ENCODE results near the gene SP6.

DNA sequence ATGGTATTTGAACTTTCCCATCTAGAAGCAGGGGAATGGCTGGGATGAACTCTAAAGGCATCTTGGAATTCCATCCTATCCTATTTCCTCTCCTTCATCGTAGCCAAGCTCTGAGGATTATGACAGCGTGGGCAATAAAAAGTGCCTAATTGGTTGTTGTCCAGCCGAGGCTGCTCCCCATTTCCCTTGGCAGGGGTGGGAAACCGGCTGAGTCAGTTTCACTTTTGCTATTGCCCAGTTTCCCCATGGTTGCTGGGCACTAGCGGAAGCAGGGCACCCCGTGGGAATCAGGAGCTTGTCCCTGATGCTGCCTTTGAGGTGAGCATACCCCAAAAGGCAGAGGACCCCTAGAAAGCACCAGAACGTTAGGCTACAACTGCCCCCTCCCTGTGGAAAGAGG lies 31.3 kb upstream of the SP6 start:
- TF ChIP-seq, protein P1, sequence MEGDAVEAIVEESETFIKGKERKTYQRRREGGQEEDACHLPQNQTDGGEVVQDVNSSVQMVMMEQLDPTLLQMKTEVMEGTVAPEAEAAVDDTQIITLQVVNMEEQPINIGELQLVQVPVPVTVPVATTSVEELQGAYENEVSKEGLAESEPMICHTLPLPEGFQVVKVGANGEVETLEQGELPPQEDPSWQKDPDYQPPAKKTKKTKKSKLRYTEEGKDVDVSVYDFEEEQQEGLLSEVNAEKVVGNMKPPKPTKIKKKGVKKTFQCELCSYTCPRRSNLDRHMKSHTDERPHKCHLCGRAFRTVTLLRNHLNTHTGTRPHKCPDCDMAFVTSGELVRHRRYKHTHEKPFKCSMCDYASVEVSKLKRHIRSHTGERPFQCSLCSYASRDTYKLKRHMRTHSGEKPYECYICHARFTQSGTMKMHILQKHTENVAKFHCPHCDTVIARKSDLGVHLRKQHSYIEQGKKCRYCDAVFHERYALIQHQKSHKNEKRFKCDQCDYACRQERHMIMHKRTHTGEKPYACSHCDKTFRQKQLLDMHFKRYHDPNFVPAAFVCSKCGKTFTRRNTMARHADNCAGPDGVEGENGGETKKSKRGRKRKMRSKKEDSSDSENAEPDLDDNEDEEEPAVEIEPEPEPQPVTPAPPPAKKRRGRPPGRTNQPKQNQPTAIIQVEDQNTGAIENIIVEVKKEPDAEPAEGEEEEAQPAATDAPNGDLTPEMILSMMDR (IDR thresholded peaks at IDR 0.05; ENCODE audit: borderline replicate concordance, extremely low read depth, low read length, poor library complexity, severe bottlenecking): no peak
- no peak for TF ChIP-seq EZH2 (IDR thresholded peaks at IDR 0.05; ENCODE audit: borderline replicate concordance, low read depth, low read length, severe bottlenecking)
